ENCODE measurements around the gene MDM2.

The MDM2 gene

GRCh38 chr12:68825569-68826217 is 17.7 kb downstream of the MDM2 start:
- no peak overlapping the region for H3K4me2 ChIP-seq (ENCODE audit: low read length)
- H3K79me2 ChIP-seq (ENCODE audit: control insufficient read depth, low read length) = peaks cover 51% of the 10 kb centered on the region
- no peaks in the 10 kb centered on the region for H3K9me2 ChIP-seq (replicated peaks; ENCODE audit: control insufficient read depth, low read length)
- no peaks in the 10 kb centered on the region for H3K9me3 ChIP-seq (ENCODE audit: control insufficient read depth, insufficient read depth, low read length)
- H3K4me3 ChIP-seq (ENCODE audit: low read length) = no peak overlapping the region
- peaks cover 14% of the 10 kb centered on the region for H3K4me1 ChIP-seq (ENCODE audit: control insufficient read depth, low read length)
- no peak overlapping the region for H3K27ac ChIP-seq (ENCODE audit: low read depth, low read length)
- no peak for TF ChIP-seq EZH2phosphoT487 (IDR thresholded peaks at IDR 0.05; ENCODE audit: borderline replicate concordance, low read length)
- no peak for TF ChIP-seq CTCF (IDR thresholded peaks at IDR 0.05; ENCODE audit: low read depth, low read length, poor library complexity, severe bottlenecking)
- no peaks in the 10 kb centered on the region for H3K27me3 ChIP-seq (ENCODE audit: control insufficient read depth, low read length)
- H4K20me1 ChIP-seq (ENCODE audit: control insufficient read depth, insufficient read depth, low read depth, low read length) = 0 out of 2 replicates have a peak, but pooled peaks cover 7% of the 10 kb centered on the region
- peaks cover 100% of the 10 kb centered on the region for H3K36me3 ChIP-seq (ENCODE audit: control insufficient read depth, low read length)
- H3F3A ChIP-seq (ENCODE audit: control insufficient read depth, insufficient read depth) = peaks cover 77% of the 10 kb centered on the region

- Histone ChIP-seq H3K4me2 (ENCODE audit: low read length) (no peak overlapping the region), H3K4me1 (ENCODE audit: control insufficient read depth, low read length) (peaks cover 9% of the 10 kb centered on the region), H3K27ac (ENCODE audit: low read depth, low read length) (no peak overlapping the region), H3K79me2 (ENCODE audit: control insufficient read depth, low read length) (peaks cover 50% of the 10 kb centered on the region), H3K9me3 (ENCODE audit: control insufficient read depth, insufficient read depth, low read length) (no peaks in the 10 kb centered on the region), H3K36me3 (ENCODE audit: control insufficient read depth, low read length) (peaks cover 97% of the 10 kb centered on the region), H3K9me2 (replicated peaks; ENCODE audit: control insufficient read depth, low read length) (no peaks in the 10 kb centered on the region), H4K20me1 (ENCODE audit: control insufficient read depth, insufficient read depth, low read depth, low read length) (peaks cover 12% of the 10 kb centered on the region), H3F3A (ENCODE audit: control insufficient read depth, insufficient read depth) (peaks cover 69% of the 10 kb centered on the region), H3K27me3 (ENCODE audit: control insufficient read depth, low read length) (no peaks in the 10 kb centered on the region), H3K4me3 (ENCODE audit: low read length) (no peak overlapping the region)
- TF ChIP-seq CTCF (IDR thresholded peaks at IDR 0.05; ENCODE audit: low read depth, low read length, poor library complexity, severe bottlenecking) (no peak), EZH2phosphoT487 (IDR thresholded peaks at IDR 0.05; ENCODE audit: borderline replicate concordance, low read length) (no peak)
Observed at GRCh38 chr12:68827895-68828671, 20.1 kb downstream of the MDM2 start.

- TF ChIP-seq CTCF (IDR thresholded peaks at IDR 0.05; ENCODE audit: low read depth, low read length, poor library complexity, severe bottlenecking) (no peak), EZH2phosphoT487 (IDR thresholded peaks at IDR 0.05; ENCODE audit: borderline replicate concordance, low read length) (no peak)
- H3K27ac ChIP-seq (ENCODE audit: low read depth, low read length) = no peak overlapping the region
- H3K9me3 ChIP-seq (ENCODE audit: control insufficient read depth, insufficient read depth, low read length) = no peaks in the 10 kb centered on the region
- H3F3A ChIP-seq (ENCODE audit: control insufficient read depth, insufficient read depth) = peaks cover 67% of the 10 kb centered on the region
- H3K4me1 ChIP-seq (ENCODE audit: control insufficient read depth, low read length) = peaks cover 9% of the 10 kb centered on the region
- peaks cover 48% of the 10 kb centered on the region for H3K79me2 ChIP-seq (ENCODE audit: control insufficient read depth, low read length)
- peaks cover 12% of the 10 kb centered on the region for H4K20me1 ChIP-seq (ENCODE audit: control insufficient read depth, insufficient read depth, low read depth, low read length)
- H3K4me2 ChIP-seq (ENCODE audit: low read length) = no peak overlapping the region
- no peaks in the 10 kb centered on the region for H3K27me3 ChIP-seq (ENCODE audit: control insufficient read depth, low read length)
- no peaks in the 10 kb centered on the region for H3K9me2 ChIP-seq (replicated peaks; ENCODE audit: control insufficient read depth, low read length)
- no peak overlapping the region for H3K4me3 ChIP-seq (ENCODE audit: low read length)
- peaks cover 95% of the 10 kb centered on the region for H3K36me3 ChIP-seq (ENCODE audit: control insufficient read depth, low read length)
Observed at GRCh38 chr12:68828672-68829068, 20.7 kb downstream of the MDM2 start.
